ENCODE measurements around the gene ZNF813. TPM values are rescaled to one million over a fixed set of nuclear protein-coding genes. Genes with fewer than 3 reads are reported as not detected.
"Not testable (repeated sequence)": the region's sequence is repeated elsewhere in the genome, so short reads cannot be mapped to it uniquely, and the experiment has no call there.

Gene ZNF813
- total RNA-seq, 1 donor from 2014 or later, result 5.3 TPM

DNA sequence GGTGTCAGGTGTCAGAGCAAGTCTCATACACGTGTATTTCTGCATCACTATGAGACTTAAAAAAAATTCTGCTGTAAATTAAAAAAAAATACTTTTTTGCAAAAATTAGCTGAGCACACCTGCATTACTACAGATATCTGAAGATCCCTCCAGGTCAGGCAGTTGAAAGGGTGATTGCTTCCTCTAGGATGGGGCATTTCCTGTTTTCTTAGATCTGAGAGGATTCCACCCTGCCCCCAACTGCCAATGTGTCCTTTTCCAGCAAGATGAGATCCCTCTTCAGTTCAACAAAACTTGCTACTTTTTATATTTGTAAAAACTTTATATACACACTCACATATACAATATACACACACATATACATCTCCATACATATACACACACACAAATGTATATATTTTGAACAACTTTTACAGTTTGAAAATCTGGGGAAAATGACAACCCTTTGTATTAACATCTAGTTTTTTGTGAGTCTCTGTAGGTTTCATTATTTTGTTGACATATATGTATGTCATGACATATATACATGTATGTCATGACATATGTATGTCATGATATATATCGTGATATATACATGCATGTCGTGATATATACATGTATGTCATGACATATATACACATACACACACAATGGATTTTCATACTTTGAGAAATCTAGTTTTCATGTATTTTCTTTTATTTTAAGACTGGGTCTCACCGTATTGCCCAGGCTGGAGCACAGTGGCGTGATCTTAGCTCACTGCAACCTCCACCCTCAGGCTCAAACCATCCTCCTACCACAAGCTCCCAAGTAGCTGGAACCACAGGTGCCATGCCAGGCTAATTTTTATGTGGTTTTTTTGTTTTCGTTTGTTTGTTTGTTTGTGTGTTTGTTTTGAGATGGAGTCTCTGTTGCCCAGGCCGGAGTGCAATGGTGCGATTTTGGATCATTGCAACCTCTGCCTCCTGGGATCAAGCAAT, 17.8 kb downstream of the ZNF813 start:
- peaks cover 47% of the 10 kb centered on the region for H3K9me3 ChIP-seq
- no peak overlapping the region for H3K4me3 ChIP-seq
- peaks cover 25% of the 10 kb centered on the region for H3K36me3 ChIP-seq
- H3K27me3 ChIP-seq (ENCODE audit: low read depth), result no peaks in the 10 kb centered on the region
- H3K4me1 ChIP-seq, result no peaks in the 10 kb centered on the region
- intact Hi-C loops (cut with DNase I), result no loop called here
- TF ChIP-seq, protein P1, sequence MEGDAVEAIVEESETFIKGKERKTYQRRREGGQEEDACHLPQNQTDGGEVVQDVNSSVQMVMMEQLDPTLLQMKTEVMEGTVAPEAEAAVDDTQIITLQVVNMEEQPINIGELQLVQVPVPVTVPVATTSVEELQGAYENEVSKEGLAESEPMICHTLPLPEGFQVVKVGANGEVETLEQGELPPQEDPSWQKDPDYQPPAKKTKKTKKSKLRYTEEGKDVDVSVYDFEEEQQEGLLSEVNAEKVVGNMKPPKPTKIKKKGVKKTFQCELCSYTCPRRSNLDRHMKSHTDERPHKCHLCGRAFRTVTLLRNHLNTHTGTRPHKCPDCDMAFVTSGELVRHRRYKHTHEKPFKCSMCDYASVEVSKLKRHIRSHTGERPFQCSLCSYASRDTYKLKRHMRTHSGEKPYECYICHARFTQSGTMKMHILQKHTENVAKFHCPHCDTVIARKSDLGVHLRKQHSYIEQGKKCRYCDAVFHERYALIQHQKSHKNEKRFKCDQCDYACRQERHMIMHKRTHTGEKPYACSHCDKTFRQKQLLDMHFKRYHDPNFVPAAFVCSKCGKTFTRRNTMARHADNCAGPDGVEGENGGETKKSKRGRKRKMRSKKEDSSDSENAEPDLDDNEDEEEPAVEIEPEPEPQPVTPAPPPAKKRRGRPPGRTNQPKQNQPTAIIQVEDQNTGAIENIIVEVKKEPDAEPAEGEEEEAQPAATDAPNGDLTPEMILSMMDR (IDR thresholded peaks at IDR 0.05), result no peak
- DNase-seq, result no peak
- H3K27ac ChIP-seq, result no peak overlapping the region
- no peak for ATAC-seq

DNA sequence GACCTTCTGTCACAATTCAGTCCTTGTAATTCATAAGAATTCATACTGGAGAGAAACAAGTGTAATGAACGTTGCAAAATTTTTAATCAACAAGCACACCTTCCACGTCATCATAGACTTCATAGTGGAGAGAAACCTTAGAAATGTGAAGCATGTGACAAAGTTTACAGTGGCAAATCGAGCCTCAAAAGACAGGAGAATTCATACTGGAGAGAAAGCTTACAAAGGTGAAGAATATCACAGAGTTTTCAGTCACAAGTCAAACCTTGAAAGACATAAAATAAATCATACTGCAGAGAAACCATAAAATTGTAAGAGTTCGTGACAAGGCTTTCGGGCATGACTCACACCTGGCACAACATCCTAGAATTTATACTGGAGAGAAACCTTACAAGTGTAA, 24.6 kb downstream of the ZNF813 start:
- DNase-seq (no peak), ATAC-seq (no peak)
- no peaks in the 10 kb centered on the region for H3K4me1 ChIP-seq
- no peak overlapping the region for H3K27ac ChIP-seq
- H3K4me3 ChIP-seq, result no peak overlapping the region
- TF ChIP-seq, protein P1 (IDR thresholded peaks at IDR 0.05), result no peak
- intact Hi-C loops (cut with DNase I), result no loop called here
- peaks cover 20% of the 10 kb centered on the region for H3K36me3 ChIP-seq
- H3K9me3 ChIP-seq, result peaks cover 79% of the 10 kb centered on the region
- no peaks in the 10 kb centered on the region for H3K27me3 ChIP-seq (ENCODE audit: low read depth)

DNA sequence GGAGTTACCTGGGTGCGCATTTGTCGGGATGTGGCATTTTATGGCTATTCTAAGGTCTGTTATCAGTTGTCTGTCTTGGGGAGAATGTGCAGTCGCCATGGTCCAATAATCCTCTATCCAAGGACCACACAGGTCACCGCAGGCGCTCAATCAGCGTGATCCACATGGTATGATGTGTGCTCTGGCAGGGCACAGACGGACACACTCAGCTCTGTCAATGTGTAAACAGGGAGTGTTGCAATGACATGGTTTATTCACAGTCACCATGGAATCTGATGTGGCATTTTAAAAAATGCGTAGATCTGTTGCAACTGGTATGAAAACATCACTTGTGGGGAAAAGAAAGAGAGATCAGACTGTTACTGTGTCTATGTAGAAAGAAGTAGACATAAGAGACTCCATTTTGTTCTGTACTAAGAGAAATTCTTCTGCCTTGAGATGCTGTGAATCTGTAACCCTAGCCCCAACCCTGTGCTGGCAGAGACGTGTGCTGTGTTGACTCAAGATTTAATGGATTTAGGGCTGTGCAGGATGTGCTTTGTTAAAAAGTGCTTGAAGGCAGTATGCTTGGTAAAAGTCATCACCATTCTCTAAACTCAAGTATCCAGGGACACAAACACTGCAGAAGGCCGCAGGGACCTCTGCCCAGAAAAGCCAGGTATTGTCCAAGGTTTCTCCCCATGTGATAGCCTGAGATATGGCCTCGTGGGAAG, 29.9 kb downstream of the ZNF813 start:
- peak in 1 of 2 donors; percentile 62 for ATAC-seq
- H3K9me3 ChIP-seq, result peaks cover 40% of the 10 kb centered on the region
- H3K27me3 ChIP-seq (ENCODE audit: low read depth); H3K27ac ChIP-seq; H3K4me3 ChIP-seq; H3K36me3 ChIP-seq; DNase-seq; H3K4me1 ChIP-seq; intact Hi-C loops (cut with DNase I): not testable (repeated sequence)

DNA sequence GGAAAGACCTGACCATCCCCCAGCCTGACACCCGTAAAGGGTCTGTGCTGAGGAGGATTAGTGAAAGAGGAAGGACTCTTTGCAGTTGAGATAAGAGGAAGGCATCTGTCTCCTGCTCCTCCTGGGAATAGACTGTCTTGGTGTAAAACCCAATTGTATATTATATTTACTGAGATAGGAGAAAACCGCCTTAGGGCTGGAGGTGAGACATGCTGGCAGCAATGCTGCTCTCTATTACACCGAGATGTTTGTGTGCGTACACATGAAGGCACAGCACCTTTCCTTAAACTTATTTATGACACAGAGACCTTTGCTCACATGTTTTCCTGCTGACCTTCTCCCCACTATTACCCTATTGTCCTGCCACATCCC, 30.5 kb downstream of the ZNF813 start:
- not testable (repeated sequence) for H3K36me3 ChIP-seq; H3K27me3 ChIP-seq (ENCODE audit: low read depth)

DNA sequence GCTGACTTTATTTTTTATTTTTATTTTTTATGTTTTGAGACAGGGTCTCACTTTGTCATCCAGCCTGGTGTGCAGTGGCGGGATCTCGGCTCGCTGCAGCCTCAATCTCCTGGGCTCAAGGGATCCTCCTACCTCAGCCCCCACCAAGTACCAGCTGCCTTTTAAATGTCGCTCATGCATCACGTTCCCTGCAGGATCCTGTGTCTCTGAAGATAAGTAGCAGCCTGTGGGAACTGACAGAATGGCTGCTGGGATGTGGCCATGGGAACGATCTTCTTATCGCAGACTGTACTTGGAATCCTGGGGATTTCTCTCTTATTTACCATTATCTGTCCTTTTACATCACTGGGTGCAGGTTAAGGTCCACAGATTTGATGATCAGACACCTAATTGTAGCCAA, 35.6 kb downstream of the ZNF813 start:
- intact Hi-C loops (cut with DNase I); DNase-seq; H3K4me3 ChIP-seq; ATAC-seq; H3K27ac ChIP-seq; H3K9me3 ChIP-seq; H3K4me1 ChIP-seq; H3K27me3 ChIP-seq (ENCODE audit: low read depth); H3K36me3 ChIP-seq: not testable (repeated sequence)

More for the DNA sequence above, 30.5 kb downstream of the ZNF813 start:
- intact Hi-C loops (cut with DNase I); H3K27ac ChIP-seq; H3K4me1 ChIP-seq; ATAC-seq; H3K4me3 ChIP-seq; DNase-seq: not testable (repeated sequence)
- peaks cover 35% of the 10 kb centered on the region for H3K9me3 ChIP-seq

DNA sequence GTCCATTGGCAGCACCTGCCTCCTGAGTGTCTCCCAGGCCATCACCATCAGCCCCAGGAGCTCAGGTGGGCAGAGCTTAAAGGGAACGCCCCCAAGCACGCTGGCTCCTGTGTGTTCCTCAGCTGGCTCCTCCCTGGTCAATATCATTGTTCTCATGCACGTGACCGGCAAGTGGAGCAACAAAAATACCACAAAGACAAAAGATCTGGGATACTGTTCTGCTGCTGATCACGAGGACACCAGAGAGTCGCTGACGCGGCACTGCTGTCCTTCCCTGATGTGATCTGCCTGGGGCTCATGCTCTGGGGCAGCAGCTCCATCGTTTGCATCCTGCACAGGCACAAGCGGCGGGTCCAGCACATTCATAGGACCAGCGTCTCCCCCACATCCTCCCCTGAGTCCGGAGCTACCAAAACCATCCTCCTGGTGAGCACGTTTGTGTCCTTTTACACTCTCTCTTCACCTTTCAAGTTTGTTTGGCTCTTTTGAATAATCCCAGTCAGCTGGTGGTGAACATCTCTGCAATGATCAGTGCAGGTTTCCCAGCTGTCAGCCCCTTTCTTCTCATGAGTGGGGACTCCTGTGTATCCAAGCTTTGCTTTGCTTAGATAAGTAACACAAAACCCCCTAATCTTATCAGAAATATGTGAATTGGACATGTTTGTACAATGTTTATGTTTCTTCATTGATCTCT, 36.3 kb downstream of the ZNF813 start:
- H3K27me3 ChIP-seq (ENCODE audit: low read depth); H3K36me3 ChIP-seq; H3K4me3 ChIP-seq; H3K9me3 ChIP-seq; H3K4me1 ChIP-seq; H3K27ac ChIP-seq; intact Hi-C loops (cut with DNase I); DNase-seq: not testable (repeated sequence)
- ATAC-seq, result peak; percentile 19 to 61

DNA sequence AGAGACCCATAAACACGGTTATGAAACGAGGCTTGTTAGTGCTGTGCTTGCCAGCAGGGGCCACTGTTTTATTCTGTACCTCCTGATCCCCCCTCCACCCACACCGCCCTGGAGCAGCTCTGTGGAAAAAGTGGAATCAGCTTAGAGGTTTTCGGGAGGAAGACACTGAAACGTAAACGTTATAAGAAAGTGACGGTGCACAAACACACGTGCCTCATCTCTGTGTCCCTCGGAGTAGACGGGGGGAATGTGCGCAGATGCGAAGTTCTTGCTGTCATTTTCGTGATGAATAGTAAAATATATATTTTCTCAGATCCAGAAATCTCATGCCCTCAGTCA, 36.8 kb downstream of the ZNF813 start:
- H3K4me1 ChIP-seq; H3K36me3 ChIP-seq; intact Hi-C loops (cut with DNase I); DNase-seq; H3K27me3 ChIP-seq (ENCODE audit: low read depth); H3K9me3 ChIP-seq: not testable (repeated sequence)
- H3K4me3 ChIP-seq, result peak overlapping the region; percentile 40
- peak; percentile 53 to 59 for ATAC-seq
- peak overlapping the region; percentile 72 for H3K27ac ChIP-seq
